Caco-2 (cell line): ENCODE results near the gene UBE2I. TPM values are rescaled to one million over a fixed set of nuclear protein-coding genes. Genes with fewer than 3 reads are reported as not detected.

Experiments used
- BruUV-seq: library from RNA; stranded (reverse); fragments of 400-500 nt; replicated peaks from 2 replicates; lab custom pipeline; 2021; lab: Mats Ljungman, UMichigan
- CTCF ChIA-PET: fragments of 300-600 bp; sonication (Branson Sonifier 250); formaldehyde crosslinking; loops from one replicate; lab custom pipeline; 2022; ENCODE audit warnings: antibody characterized with exemption; lab: Charles Lee
- POLR2A ChIA-PET: fragments of 300-600 bp; sonication (Branson Sonifier 250); formaldehyde crosslinking; loops from one replicate; lab custom pipeline; 2022; ENCODE audit warnings: antibody characterized with exemption; lab: Charles Lee
- DNase-seq, 2 experiments: peaks; one replicate each; pipeline versions ENCODE4 v3.0.0 to v3.0.0-alpha.2; 2020 to 2022
- H3K27me3 ChIP-seq: replicated peaks from 2 replicates; pipeline ENCODE4 v1.6.0; 2011; ENCODE audit warnings: low read length; ENCODE audit not compliant: control insufficient read depth, insufficient read depth
- H3K36me3 ChIP-seq: 2 replicates; pipeline ENCODE4 v1.5.1; 2011; ENCODE audit warnings: low read length; ENCODE audit not compliant: control insufficient read depth, insufficient read depth
- H3K4me1 ChIP-seq: fragments of 250-450 bp; sonication (Bioruptor Pico); 2 replicates; pipeline ENCODE4 v1.5.1; 2020; ENCODE audit warnings: mild to moderate bottlenecking
- H3K4me3 ChIP-seq: 2 replicates; pipeline ENCODE4 v1.5.1; 2011; ENCODE audit warnings: low read depth, mild to moderate bottlenecking, control low read depth, low read length
- H3K9me3 ChIP-seq: fragments of 250-450 bp; sonication (Bioruptor Pico); 2 replicates; pipeline ENCODE4 v1.5.1; 2020; ENCODE audit warnings: mild to moderate bottlenecking, moderate library complexity
- H3K27ac Mint-ChIP-seq: one replicate; pipeline ENCODE4 v1.8.0; 2022; ENCODE audit warnings: mixed read lengths; ENCODE audit not compliant: unreplicated experiment
- H3K27me3 Mint-ChIP-seq: one replicate; pipeline ENCODE4 v1.8.0; 2022; ENCODE audit warnings: mixed read lengths; ENCODE audit not compliant: insufficient read depth, unreplicated experiment
- H3K36me3 Mint-ChIP-seq: one replicate; pipeline ENCODE4 v1.8.0; 2022; ENCODE audit warnings: mild to moderate bottlenecking, mixed read lengths; ENCODE audit not compliant: insufficient read depth, unreplicated experiment
- H3K4me1 Mint-ChIP-seq: one replicate; pipeline ENCODE4 v1.8.0; 2022; ENCODE audit warnings: low read depth, mixed read lengths; ENCODE audit not compliant: unreplicated experiment
- H3K4me3 Mint-ChIP-seq: one replicate; pipeline ENCODE4 v1.8.0; 2022; ENCODE audit warnings: mild to moderate bottlenecking, moderate library complexity, mixed read lengths; ENCODE audit not compliant: unreplicated experiment
- H3K9me3 Mint-ChIP-seq: one replicate; pipeline ENCODE4 v1.8.0; 2022; ENCODE audit warnings: mixed read lengths; ENCODE audit not compliant: unreplicated experiment
- CTCF ChIP-seq, 2 experiments: fragments of 200-600 bp in 1 of 2; IDR thresholded peaks; 1 replicate in 1 of 2; 2 replicates in 1 of 2; pipeline versions ENCODE4 v1.5.1 to v1.8.0; 2011 to 2022; ENCODE audit warnings: antibody characterized with exemption in 1 of 2, control low read depth in 1 of 2, inconsistent platforms in 1 of 2, low read depth in 1 of 2, low read length in 1 of 2, mild to moderate bottlenecking in 1 of 2, moderate library complexity in 1 of 2; ENCODE audit not compliant: insufficient read depth in 1 of 2, severe bottlenecking in 1 of 2, unreplicated experiment in 1 of 2
- intact Hi-C: fragments of 100-400 bp; cut with micrococcal nuclease; formaldehyde crosslinking; loops from one replicate; pipeline ENCODE4 v1.10.0; 2022; ENCODE audit not compliant: unreplicated experiment
- total RNA-seq: library from RNA; stranded (reverse); gene quantifications from 2 replicates; pipeline ENCODE4 v1.2.3, GENCODE V29; 2022

UBE2I gene
- total RNA-seq, 1 experiment from 2014 or later: 178 TPM

- no peaks in the 10 kb centered on the region for H3K9me3 ChIP-seq
- no peaks in the 10 kb centered on the region for H3K27me3 ChIP-seq
- TF ChIP-seq CTCF (IDR thresholded peaks at IDR 0.05; ENCODE audit: insufficient read depth in 1 of 2, low read depth in 1 of 2, low read length in 1 of 2, severe bottlenecking in 1 of 2, unreplicated experiment in 1 of 2): no peak
- Mint-ChIP-seq H3K36me3 (peaks cover 5% of the 10 kb centered on the region), H3K9me3 (no peaks in the 10 kb centered on the region), H3K27ac (no peak overlapping the region), H3K27me3 (no peaks in the 10 kb centered on the region), H3K4me3 (no peak overlapping the region), H3K4me1 (peaks cover under 1% of the 10 kb centered on the region)
- no peaks in the 10 kb centered on the region for H3K36me3 ChIP-seq
- intact Hi-C loops: no loop called here
- H3K4me1 ChIP-seq: no peaks in the 10 kb centered on the region
- no peak for DNase-seq
- H3K4me3 ChIP-seq: no peak overlapping the region
- no TSS peak for BruUV-seq
- ChIA-PET POLR2A (no interaction called here), CTCF (no interaction called here)
Measured at GRCh38 chr16:1282324-1282973, 27.0 kb upstream of the UBE2I start.

- ChIA-PET CTCF (no interaction called here), POLR2A (no interaction called here)
- Histone ChIP-seq H3K4me1 (peaks cover 7% of the 10 kb centered on the region; the same call in 1 of the 2 replicates), H3K27me3 (no peaks in the 10 kb centered on the region), H3K9me3 (no peaks in the 10 kb centered on the region), H3K4me3 (no peak overlapping the region), H3K36me3 (no peaks in the 10 kb centered on the region)
- H3K27ac Mint-ChIP-seq: no peak overlapping the region
- no peak for DNase-seq
- peaks cover 5% of the 10 kb centered on the region for H3K36me3 Mint-ChIP-seq
- H3K4me1 Mint-ChIP-seq: peaks cover 6% of the 10 kb centered on the region
- intact Hi-C loops: no loop called here
- no peak for TF ChIP-seq CTCF (IDR thresholded peaks at IDR 0.05; ENCODE audit: insufficient read depth in 1 of 2, low read depth in 1 of 2, low read length in 1 of 2, severe bottlenecking in 1 of 2, unreplicated experiment in 1 of 2)
- no TSS peak for BruUV-seq
- H3K9me3 Mint-ChIP-seq: no peaks in the 10 kb centered on the region
- no peak overlapping the region for H3K4me3 Mint-ChIP-seq
- H3K27me3 Mint-ChIP-seq: no peaks in the 10 kb centered on the region
Measured at GRCh38 chr16:1283296-1283695, 26.1 kb upstream of the UBE2I start.

- Mint-ChIP-seq H3K4me3 (no peak overlapping the region), H3K27ac (no peak overlapping the region), H3K4me1 (peaks cover 6% of the 10 kb centered on the region), H3K9me3 (no peaks in the 10 kb centered on the region), H3K36me3 (peaks cover 5% of the 10 kb centered on the region), H3K27me3 (no peaks in the 10 kb centered on the region)
- Histone ChIP-seq H3K36me3 (no peaks in the 10 kb centered on the region), H3K4me1 (peaks cover 7% of the 10 kb centered on the region; the same call in 1 of the 2 replicates), H3K27me3 (no peaks in the 10 kb centered on the region), H3K9me3 (no peaks in the 10 kb centered on the region), H3K4me3 (no peak overlapping the region)
- ChIA-PET CTCF (interaction anchor here (0.6 kb wide), 1 partner anchor 48 kb away, joined by 3 read pairs; no protein-coding TSS in a partner anchor), POLR2A (no interaction called here)
- intact Hi-C loops: no loop called here
- no peak for DNase-seq
- TF ChIP-seq CTCF (IDR thresholded peaks at IDR 0.05; ENCODE audit: insufficient read depth in 1 of 2, low read depth in 1 of 2, low read length in 1 of 2, severe bottlenecking in 1 of 2, unreplicated experiment in 1 of 2): no peak
- BruUV-seq: no TSS peak
Measured at GRCh38 chr16:1283996-1284616, 25.3 kb upstream of the UBE2I start.
